ENCODE results near the gene BMP8A. TPM values are rescaled to one million over a fixed set of nuclear protein-coding genes. Genes with fewer than 3 reads are reported as not detected.

The BMP8A gene
- polyA plus RNA-seq, 2 of the 4 experiments (the other 2 are of a cell fraction), result 0.13 TPM; not detected in 1

DNA sequence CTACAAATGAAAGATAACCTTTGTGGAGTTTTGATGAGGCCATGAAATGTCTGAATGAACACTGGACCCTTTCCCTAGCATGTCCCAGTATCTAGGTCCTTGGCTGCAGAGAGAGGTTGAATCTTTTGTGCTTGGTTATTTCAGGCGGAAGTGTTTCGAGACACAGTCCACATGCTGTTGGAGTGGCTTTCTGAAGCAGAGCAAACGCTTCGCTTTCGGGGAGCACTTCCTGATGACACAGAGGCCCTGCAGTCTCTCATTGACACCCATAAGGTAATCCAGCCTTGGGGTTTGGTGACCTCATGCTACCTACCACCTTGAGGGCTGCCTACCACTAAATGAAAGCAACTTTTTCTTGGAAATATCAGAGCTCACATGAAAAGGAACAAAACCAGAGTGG lies 38.9 kb upstream of the BMP8A start:
- FAIRE-seq (no peak), ATAC-seq (no peak), DNase-seq (ENCODE audit: low read depth in 1 of 2, low spot score in 1 of 2) (no peak)
- no peak overlapping the region for H3K4me2 ChIP-seq
- H3K27ac ChIP-seq, result no peak overlapping the region
- WGBS (ENCODE audit: missing lambda C conversion rate), result 90% methylated on average over 5 of the region's 5 CpGs
- TF ChIP-seq EP300 (IDR thresholded peaks at IDR 0.05) (no peak), KDM5A (IDR thresholded peaks at IDR 0.05) (no peak), RNF2 (IDR thresholded peaks at IDR 0.05; ENCODE audit: borderline replicate concordance, low read depth) (no peak), RFX5 (IDR thresholded peaks at IDR 0.05) (no peak), ELK1 (IDR thresholded peaks at IDR 0.05; ENCODE audit: low read depth, low read length) (no peak)
- TF ChIP-seq, protein P1, sequence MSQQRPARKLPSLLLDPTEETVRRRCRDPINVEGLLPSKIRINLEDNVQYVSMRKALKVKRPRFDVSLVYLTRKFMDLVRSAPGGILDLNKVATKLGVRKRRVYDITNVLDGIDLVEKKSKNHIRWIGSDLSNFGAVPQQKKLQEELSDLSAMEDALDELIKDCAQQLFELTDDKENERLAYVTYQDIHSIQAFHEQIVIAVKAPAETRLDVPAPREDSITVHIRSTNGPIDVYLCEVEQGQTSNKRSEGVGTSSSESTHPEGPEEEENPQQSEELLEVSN (IDR thresholded peaks at IDR 0.05; ENCODE audit: borderline replicate concordance, low read depth), result no peak
- POLR2A ChIA-PET, result no interaction called here
- H3K4me3 ChIP-seq, result no peak overlapping the region
- peaks cover 5% of the 10 kb centered on the region; the same call in 1 of the 3 replicates for H3K4me1 ChIP-seq
- CTCF ChIA-PET, result interaction anchor here (0.9 kb wide), 1 partner anchor 201 kb away, joined by 3 read pairs; no protein-coding TSS in a partner anchor
- H3K9me3 ChIP-seq, result no peaks in the 10 kb centered on the region

DNA sequence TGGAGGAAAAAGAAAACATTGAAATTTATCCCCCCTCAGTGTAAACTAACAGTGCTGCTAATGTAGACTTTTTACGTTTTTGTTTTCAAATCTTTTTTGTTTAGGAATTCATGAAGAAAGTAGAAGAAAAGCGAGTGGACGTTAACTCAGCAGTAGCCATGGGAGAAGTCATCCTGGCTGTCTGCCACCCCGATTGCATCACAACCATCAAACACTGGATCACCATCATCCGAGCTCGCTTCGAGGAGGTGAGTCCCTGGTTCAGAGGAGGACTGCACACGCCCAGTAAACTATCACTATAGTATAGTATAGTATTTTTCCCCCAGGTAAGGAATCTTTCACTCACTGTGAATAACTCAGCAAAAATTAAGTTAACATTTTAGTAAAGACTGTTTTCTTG lies 37.8 kb upstream of the BMP8A start:
- DNase-seq (ENCODE audit: low read depth in 1 of 2, low spot score in 1 of 2), result no peak
- Histone ChIP-seq H3K9me3 (no peaks in the 10 kb centered on the region), H3K27ac (no peak overlapping the region), H3K4me1 (peaks cover 5% of the 10 kb centered on the region; the same call in 1 of the 3 replicates), H3K4me2 (no peak overlapping the region), H3K4me3 (no peak overlapping the region)
- no peak for ATAC-seq
- WGBS (ENCODE audit: missing lambda C conversion rate), result 85% methylated on average over 8 of the region's 8 CpGs
- ChIA-PET POLR2A (no interaction called here), CTCF (interaction anchor here (0.6 kb wide), 1 partner anchor 48 kb away, joined by 3 read pairs; no protein-coding TSS in a partner anchor)
- TF ChIP-seq ZFP36 (IDR thresholded peaks at IDR 0.05; ENCODE audit: borderline replicate concordance, partially characterized antibody) (no peak), CEBPB (IDR thresholded peaks at IDR 0.05) (0 out of 4 replicates have a peak, but pooled peaks of 1 of the 2 experiments have one; percentile 28)
- no peak for FAIRE-seq

DNA sequence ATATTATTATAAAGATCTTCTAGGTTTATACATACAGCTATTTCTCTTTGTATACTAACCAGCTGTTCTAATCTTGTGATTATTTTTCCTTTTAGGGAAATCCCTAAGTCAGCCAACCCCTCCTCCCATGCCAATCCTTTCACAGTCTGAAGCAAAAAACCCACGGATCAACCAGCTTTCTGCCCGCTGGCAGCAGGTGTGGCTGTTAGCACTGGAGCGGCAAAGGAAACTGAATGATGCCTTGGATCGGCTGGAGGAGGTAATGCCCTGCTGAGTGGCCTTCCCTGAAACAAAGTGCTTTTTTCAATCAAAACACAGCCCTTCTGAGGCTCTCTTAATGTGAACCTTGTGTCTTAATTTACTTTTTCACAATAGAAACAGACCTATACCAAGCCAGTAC lies 32.4 kb upstream of the BMP8A start:
- TF ChIP-seq POLR2A (IDR thresholded peaks at IDR 0.05; ENCODE audit: low read length) (no peak), EHF (CRISPR knock-in tag; IDR thresholded peaks at IDR 0.05) (no peak), EHMT2 (IDR thresholded peaks at IDR 0.05; ENCODE audit: low read depth) (no peak), ZC3H11A (IDR thresholded peaks at IDR 0.05) (no peak), FOXS1 (CRISPR knock-in tag; IDR thresholded peaks at IDR 0.05) (no peak), HEYL (CRISPR knock-in tag; IDR thresholded peaks at IDR 0.05) (no peak), SMC3 (IDR thresholded peaks at IDR 0.05) (no peak), RAD21 (conservative IDR thresholded peaks at IDR 0.05 in 1 of 2, IDR thresholded peaks at IDR 0.05 in 1 of 2) (no peak), HOXB5 (CRISPR knock-in tag; IDR thresholded peaks at IDR 0.05) (no peak), ESRRA (IDR thresholded peaks at IDR 0.05; ENCODE audit: borderline replicate concordance, low read length) (no peak), CHD2 (IDR thresholded peaks at IDR 0.05; ENCODE audit: low read length, partially characterized antibody) (no peak), TFCP2L1 (CRISPR knock-in tag; IDR thresholded peaks at IDR 0.05) (no peak), BCL3 (IDR thresholded peaks at IDR 0.05) (no peak), POLR2AphosphoS2 (conservative IDR thresholded peaks at IDR 0.05; ENCODE audit: low read length) (no peak), CBX8 (IDR thresholded peaks at IDR 0.05) (no peak)
- TF ChIP-seq, protein P2, sequence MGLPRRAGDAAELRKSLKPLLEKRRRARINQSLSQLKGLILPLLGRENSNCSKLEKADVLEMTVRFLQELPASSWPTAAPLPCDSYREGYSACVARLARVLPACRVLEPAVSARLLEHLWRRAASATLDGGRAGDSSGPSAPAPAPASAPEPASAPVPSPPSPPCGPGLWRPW (IDR thresholded peaks at IDR 0.05), result no peak
- no peak for DNase-seq (ENCODE audit: low read depth in 1 of 2, low spot score in 1 of 2)
- POLR2A ChIA-PET, result no interaction called here
- FAIRE-seq, result no peak
- Histone ChIP-seq H3K4me1 (no peaks in the 10 kb centered on the region), H3K4me3 (no peak overlapping the region), H3K27ac (no peak overlapping the region), H3K9me3 (no peaks in the 10 kb centered on the region), H3K4me2 (no peak overlapping the region)
- CTCF ChIA-PET, result interaction anchor here (0.6 to 1.0 kb wide), 2 partner anchors 61 to 1520 kb away, joined by 3 read pairs; no protein-coding TSS in a partner anchor
- 92% methylated on average over 4 of the region's 4 CpGs for WGBS (ENCODE audit: missing lambda C conversion rate)
- no peak for ATAC-seq
